ENCODE results near the gene KCNJ11. TPM values are rescaled to one million over a fixed set of nuclear protein-coding genes. Genes with fewer than 3 reads are reported as not detected.

The KCNJ11 gene
- total and polyA plus RNA-seq, 2 donors (not counting 3 experiments of a cell fraction or from before 2014, with no cell fraction given) = 0.04 TPM; not detected in 1

DNA sequence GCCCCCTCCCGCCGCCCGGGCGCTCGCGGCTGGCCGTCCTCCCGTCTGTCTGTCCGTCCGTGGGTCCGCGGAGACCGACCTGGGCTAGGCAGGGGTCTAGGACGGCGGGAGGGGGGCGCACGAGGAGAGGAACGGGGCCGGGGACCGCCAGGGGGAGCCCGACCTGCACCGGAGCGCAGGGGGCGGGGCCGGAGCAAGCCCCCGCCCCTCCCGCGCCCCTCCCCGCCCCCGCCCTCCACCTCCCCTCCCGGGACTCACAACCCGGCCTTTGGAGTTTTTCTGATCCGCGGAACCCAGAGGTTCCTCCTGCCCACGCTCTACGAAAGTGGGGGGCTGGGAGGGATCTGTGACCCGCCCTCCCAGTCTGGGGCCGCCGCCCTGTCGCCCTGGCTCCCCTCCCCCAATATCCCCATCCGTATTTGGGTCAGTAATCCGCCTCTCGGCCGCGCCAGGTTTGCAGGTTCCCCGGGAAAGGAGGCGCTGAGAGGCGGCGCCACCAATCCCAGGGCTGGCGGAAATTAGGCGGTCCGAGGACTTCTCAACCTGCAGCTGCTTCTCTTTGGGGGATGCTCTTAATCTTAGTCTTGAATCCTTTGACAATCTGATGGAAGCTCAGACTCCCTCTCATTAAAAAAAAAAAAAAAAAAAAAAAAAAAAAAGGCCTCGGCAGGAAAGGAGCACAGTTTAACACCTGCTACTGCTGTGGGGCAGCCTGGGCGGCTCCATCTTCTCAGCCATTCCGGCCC is 925 bp upstream of the KCNJ11 start:
- no TSS peak for BruUV-seq (replicated peaks)
- CTCF ChIA-PET = interaction anchor here (0.7 to 2.6 kb wide), 10 partner anchors 11 to 342 kb away, joined by 3 to 31 read pairs (median 3); no protein-coding TSS in a partner anchor

More for the DNA sequence above, 925 bp upstream of the KCNJ11 start:
- Histone ChIP-seq H3K27me3 (ENCODE audit: control insufficient read depth in 2 of 2, insufficient read depth in 2 of 2, low read length in 2 of 2) (peaks cover 8 to 14% of the 10 kb centered on the region in 2 experiments), H4K20me1 (replicated peaks; ENCODE audit: control insufficient read depth, extremely low read depth, insufficient read depth, low read length) (no peaks in the 10 kb centered on the region), H3K9ac (replicated peaks; ENCODE audit: extremely low read depth, insufficient read depth, low read length) (no peak overlapping the region), H3K79me2 (ENCODE audit: control insufficient read depth, insufficient read depth, low read length) (no peaks in the 10 kb centered on the region), H3K4me3 (replicated peaks in 1 of 3; ENCODE audit: insufficient read depth in 1 of 3, low read depth in 1 of 3, low read length in 3 of 3) (peak overlapping the region in 1 of 3 experiments; percentile 39), H3K27ac (ENCODE audit: insufficient read depth, low read depth, low read length) (no peak overlapping the region), H3K9me3 (replicated peaks; ENCODE audit: control insufficient read depth, insufficient read depth, low read length) (no peaks in the 10 kb centered on the region), H3K4me2 (ENCODE audit: insufficient read depth, low read length) (peak overlapping the region; percentile 57), H3K36me3 (ENCODE audit: control insufficient read depth in 2 of 2, extremely low read depth in 1 of 2, insufficient read depth in 2 of 2, low read length in 2 of 2) (no peaks in the 10 kb centered on the region), H3K9me1 (replicated peaks; ENCODE audit: control insufficient read depth, extremely low read depth, insufficient read depth, low read length) (no peaks in the 10 kb centered on the region), H3K4me1 (ENCODE audit: control insufficient read depth, extremely low read depth, insufficient read depth, low read length) (no peaks in the 10 kb centered on the region), H2AFZ (ENCODE audit: low read depth, low read length) (peak overlapping the region; percentile 81)
- intact Hi-C loops (cut with micrococcal nuclease) (loop anchor here (1.0 to 10.0 kb wide), 2 partner anchors 90 to 605 kb away; no protein-coding TSS in a partner anchor), dilution Hi-C loops (cut with MboI; ENCODE audit: extremely low pct_ligation_motif_present, low sequenced_read_pairs) (no loop called here)
- peak; percentile 43 for DNase-seq (ENCODE audit: low read depth, low spot score)
- FAIRE-seq = no peak
- POLR2A ChIA-PET = interaction anchor here (0.5 kb wide), 1 partner anchor 649 kb away, joined by 5 read pairs; no protein-coding TSS in a partner anchor
- TF ChIP-seq MYC (IDR thresholded peaks at IDR 0.05; ENCODE audit: low read depth, low read length) = no peak
- TF ChIP-seq, protein P1, sequence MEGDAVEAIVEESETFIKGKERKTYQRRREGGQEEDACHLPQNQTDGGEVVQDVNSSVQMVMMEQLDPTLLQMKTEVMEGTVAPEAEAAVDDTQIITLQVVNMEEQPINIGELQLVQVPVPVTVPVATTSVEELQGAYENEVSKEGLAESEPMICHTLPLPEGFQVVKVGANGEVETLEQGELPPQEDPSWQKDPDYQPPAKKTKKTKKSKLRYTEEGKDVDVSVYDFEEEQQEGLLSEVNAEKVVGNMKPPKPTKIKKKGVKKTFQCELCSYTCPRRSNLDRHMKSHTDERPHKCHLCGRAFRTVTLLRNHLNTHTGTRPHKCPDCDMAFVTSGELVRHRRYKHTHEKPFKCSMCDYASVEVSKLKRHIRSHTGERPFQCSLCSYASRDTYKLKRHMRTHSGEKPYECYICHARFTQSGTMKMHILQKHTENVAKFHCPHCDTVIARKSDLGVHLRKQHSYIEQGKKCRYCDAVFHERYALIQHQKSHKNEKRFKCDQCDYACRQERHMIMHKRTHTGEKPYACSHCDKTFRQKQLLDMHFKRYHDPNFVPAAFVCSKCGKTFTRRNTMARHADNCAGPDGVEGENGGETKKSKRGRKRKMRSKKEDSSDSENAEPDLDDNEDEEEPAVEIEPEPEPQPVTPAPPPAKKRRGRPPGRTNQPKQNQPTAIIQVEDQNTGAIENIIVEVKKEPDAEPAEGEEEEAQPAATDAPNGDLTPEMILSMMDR (IDR thresholded peaks at IDR 0.05; ENCODE audit: extremely low read depth in 1 of 2, insufficient read depth in 1 of 2, low read depth in 1 of 2, low read length in 2 of 2) = peak; percentile 34 to 73

All from endothelial cell of umbilical vein (primary cell).